Measurements from ENCODE around the gene ACTL10.
"Not testable (repeated sequence)": the region's sequence is repeated elsewhere in the genome, so short reads cannot be mapped to it uniquely, and the experiment has no call there.

The ACTL10 gene

DNA sequence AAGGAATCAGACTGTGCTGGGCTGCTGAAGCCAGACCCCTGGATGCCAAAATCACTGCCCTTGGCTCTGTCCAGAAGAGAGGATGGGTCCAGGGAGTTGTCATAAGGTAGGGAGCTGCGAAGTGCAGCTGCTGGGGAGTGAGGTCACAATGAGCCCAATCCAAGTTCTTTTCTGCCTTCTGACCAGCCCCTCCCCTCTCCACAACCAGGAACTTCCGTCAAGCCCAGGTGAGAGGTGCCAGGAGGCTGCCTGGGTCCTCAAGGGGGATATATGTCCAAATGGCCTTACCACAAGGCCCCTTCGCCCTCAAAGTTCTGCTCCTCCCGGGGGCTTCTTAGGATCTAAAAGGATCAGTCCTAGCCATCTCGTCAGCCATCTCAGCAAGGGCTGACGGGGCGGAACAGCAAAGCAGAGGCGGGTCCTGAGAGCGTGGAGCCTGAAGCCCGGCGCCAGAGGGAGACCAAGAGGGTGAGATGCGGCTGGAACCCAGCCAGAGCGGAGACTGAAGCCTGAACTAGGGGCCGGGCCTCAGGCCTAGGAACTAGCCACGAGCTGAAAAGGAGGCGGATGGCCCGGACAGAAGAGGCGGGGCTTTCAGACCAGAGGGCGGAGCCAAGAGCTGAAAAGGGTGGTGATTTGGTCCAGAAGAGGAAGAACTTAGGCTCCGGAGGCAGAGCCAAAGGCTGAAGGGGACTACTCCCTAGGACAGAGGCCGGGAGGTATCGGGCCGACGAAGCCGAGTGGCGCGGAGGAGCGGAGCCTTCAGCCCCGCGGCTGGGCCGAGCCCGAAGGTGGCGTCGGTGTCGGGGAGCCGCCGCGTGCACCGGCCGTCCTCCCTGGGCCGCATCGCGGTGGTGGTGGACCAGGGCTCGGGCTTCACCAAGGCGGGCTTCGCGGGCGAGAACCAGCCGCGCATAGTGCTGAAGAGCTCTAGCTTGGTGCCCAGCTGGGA, at the start of gene ACTL10:
TSS of gene ACTL10 (plus strand) at position 651 of the 952 bp plus-strand sequence. CDS start 555 bp downstream, outside the sequence.
- peak; percentile 65 for DNase-seq

GRCh38 chr20:33621717-33622400, 44.9 kb upstream of the ACTL10 start:
- no peak for DNase-seq

- DNase-seq: no peak
Observed at GRCh38 chr20:33622705-33623365, 43.9 kb upstream of the ACTL10 start.

- DNase-seq: no peak
Observed at GRCh38 chr20:33624399-33624798, 42.3 kb upstream of the ACTL10 start.

- DNase-seq: no peak
Observed at GRCh38 chr20:33626190-33626589, 40.6 kb upstream of the ACTL10 start.

- no peak for DNase-seq
Observed at GRCh38 chr20:33627577-33628216, 39.0 kb upstream of the ACTL10 start.

- no peak for DNase-seq
Observed at GRCh38 chr20:33629533-33629932, 37.2 kb upstream of the ACTL10 start.

DNA sequence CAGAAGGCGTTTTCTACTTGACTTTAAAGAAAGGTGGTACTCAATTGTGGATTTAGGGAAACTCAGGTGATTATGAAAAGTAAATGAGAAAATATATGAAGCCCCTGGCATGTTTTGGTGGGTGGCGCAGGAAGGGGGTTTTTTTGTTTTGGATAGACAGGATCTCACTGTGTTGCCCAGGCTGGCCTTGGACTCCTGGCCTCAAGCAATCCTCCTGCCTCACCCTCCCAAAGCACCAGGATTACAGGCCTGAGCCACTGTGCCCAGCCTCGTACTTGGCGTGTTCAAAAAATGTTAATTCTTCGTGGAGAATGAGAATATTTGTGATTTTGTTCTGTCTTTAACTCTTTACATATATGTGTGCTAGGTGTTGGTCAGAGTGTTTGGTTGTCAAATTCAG, 36.8 kb upstream of the ACTL10 start:
- DNase-seq: no peak

GRCh38 chr20:33630507-33630906, 36.2 kb upstream of the ACTL10 start:
- DNase-seq: no peak

DNA sequence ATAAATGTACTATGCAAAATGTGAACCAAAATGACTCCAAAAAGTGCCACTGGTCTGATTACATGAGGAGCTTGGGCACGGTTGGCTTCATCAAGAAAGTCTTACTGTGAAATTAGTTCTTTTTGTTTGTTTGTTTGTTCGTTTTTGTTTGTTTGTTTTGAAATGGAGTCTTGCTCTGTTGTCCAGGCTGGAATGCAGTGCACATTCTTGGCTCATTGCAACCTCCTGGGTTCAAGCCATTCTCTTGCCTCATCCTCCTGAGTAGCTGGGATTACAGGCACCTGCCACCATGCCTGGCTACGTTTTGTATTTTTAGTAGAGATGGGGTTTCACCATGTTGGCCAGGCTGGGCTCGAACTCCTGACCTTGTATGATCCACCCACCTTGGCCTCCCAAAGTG, 34.8 kb upstream of the ACTL10 start:
- DNase-seq: not testable (repeated sequence)

GRCh38 chr20:33635341-33635740, 31.4 kb upstream of the ACTL10 start:
- DNase-seq: no peak

DNA sequence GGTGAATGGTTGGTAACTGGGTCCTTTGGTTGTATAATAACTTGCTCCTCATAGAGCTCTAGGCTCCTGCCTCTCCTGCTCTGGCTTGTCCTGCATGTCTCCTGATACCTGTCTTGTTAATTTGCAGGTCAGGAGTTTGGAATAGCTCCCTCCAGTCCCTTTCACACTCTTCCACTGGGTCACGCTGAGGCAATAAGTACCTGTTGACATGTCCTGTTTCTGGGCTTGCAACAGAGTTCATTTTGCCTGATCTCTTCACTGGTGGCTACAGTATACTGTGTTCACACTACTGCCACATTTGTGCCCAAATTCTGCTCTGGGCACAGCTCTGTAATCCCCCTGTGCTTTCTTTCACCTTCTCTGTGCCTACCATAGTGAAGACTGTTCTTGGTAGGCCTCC, 30.0 kb upstream of the ACTL10 start:
- DNase-seq: no peak

- DNase-seq: no peak
Observed at GRCh38 chr20:33640287-33640686, 26.5 kb upstream of the ACTL10 start.

GRCh38 chr20:33644313-33645071, 22.3 kb upstream of the ACTL10 start:
- no peak for DNase-seq

- no peak for DNase-seq
Observed at GRCh38 chr20:33645072-33645358, 21.7 kb upstream of the ACTL10 start.

- DNase-seq: no peak
Observed at GRCh38 chr20:33645396-33645795, 21.3 kb upstream of the ACTL10 start.

DNA sequence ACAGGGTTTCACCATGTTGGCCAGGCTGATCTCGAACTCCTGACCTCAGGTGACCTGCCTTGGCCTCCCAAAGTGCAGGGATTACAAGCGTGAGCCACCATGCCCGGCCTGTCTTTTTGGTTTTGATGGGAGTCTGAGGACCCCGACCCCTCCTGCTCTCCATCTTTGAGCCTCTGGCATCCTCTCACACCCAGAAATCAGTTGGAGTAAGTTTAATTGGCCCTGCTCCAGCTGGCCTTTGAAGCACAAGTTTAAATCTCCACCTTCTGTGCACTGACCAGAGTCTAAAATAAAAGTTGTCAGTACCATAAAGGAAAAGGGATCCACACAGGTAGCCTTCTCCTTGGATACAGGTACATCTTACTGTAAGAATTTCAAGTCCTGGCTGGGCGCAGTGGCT, 20.6 kb upstream of the ACTL10 start:
- DNase-seq: no peak

DNA sequence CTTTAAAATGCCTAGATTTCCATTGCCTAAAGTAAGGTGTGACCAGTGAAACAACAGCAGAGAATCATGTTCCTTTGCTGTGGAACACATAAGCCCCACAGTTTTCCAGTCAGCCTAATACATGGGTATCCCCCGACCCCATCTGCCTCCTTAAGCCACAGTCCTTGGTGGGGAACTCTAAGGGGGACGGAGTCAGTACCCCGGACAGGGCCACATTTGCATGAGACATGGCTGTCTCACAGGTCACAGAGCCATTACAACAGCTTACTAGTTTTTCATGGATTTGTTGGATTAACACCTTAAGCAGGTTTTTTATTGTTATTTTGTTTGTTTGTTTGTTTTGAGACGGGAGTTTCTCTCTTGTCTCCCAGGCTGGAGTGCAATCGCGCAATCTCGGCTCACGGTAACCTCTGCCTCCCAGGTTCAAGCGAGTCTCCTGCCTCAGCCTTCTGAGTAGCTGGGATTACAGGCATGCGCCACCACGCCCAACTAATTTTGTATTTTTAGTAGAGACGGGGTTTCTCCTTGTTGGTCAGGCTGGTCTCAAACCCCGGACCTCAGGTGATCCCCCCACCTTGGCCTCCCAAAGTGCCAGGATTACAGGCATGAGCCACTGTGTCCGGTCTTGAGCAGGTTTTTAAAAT, 19.7 kb upstream of the ACTL10 start:
- not testable (repeated sequence) for DNase-seq

DNA sequence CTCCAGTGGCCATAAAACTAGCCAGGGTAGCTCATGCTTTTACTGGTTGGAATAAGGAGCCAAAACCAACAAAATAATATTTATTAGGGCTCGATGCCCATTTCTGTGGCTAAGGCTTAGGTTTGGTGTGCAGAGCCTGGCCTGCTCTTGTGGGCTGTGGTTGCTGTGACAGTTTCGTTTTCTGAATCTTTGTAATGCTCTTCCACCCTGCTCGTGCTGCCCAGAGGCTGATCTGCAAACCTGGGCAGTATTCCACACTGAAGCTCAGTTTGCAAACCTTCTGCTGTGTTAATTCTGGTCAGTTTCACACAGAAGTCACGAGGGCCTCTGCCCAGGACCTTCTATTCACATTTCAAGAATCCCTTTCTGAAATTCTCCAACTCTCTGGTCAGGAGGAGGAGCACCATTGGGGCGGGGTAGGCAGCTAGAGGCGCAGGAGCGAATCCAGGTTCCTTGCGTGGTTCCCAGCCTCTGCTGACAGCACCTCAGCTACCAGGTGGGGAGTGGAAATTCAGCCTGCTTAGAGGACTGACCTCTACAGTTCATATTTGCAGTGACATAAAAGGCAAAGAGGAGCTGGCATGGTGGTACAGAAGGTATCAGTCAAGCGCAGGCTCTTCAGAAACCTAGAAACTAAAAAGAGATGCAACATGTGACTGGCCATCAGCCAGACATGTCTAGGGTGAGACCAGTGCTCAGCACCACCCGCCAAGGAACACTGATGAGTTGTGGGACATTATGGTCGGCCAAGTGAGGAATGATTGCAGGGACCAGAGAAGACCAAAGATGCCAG, 18.9 kb upstream of the ACTL10 start:
- DNase-seq: peak; percentile 43

- DNase-seq: peak; percentile 61
Observed at GRCh38 chr20:33648396-33649004, 18.2 kb upstream of the ACTL10 start.
